IPS-18a (cell line): ENCODE measurements around the gene SPSB1.

Source experiments
- H3K27ac ChIP-seq: one replicate; pipeline ENCODE4 v1.5.1; 2013; ENCODE audit warnings: low read length
- H3K27me3 ChIP-seq: one replicate; pipeline ENCODE4 v1.6.1; 2013; ENCODE audit warnings: mild to moderate bottlenecking, low read length; ENCODE audit not compliant: control insufficient read depth, insufficient read depth
- H3K36me3 ChIP-seq: one replicate; pipeline ENCODE4 v1.6.1; 2013; ENCODE audit warnings: low read depth, low read length; ENCODE audit not compliant: control insufficient read depth
- H3K4me1 ChIP-seq: one replicate; pipeline ENCODE4 v1.6.1; 2013; ENCODE audit warnings: low read depth, low read length; ENCODE audit not compliant: control insufficient read depth
- H3K4me3 ChIP-seq: one replicate; pipeline ENCODE4 v1.5.1; 2013; ENCODE audit warnings: low read length
- H3K9ac ChIP-seq: one replicate; pipeline ENCODE4 v1.6.1; 2013; ENCODE audit warnings: mild to moderate bottlenecking, low read length, moderate library complexity
- H3K9me3 ChIP-seq: one replicate; pipeline ENCODE4 v1.6.1; 2013; ENCODE audit warnings: low read depth, low read length; ENCODE audit not compliant: control insufficient read depth

Gene SPSB1

GRCh38 chr1:9417695-9418094 lies 125.0 kb downstream of the SPSB1 start:
- H3K9ac ChIP-seq = no peak overlapping the region
- H3K27me3 ChIP-seq = no peaks in the 10 kb centered on the region
- no peak overlapping the region for H3K27ac ChIP-seq
- no peaks in the 10 kb centered on the region for H3K9me3 ChIP-seq
- no peak overlapping the region for H3K4me3 ChIP-seq
- H3K36me3 ChIP-seq = no peaks in the 10 kb centered on the region
- H3K4me1 ChIP-seq = peaks cover 8% of the 10 kb centered on the region

GRCh38 chr1:9418851-9419250 lies 126.2 kb downstream of the SPSB1 start:
- Histone ChIP-seq H3K4me1 (peaks cover 2% of the 10 kb centered on the region), H3K9ac (no peak overlapping the region), H3K4me3 (no peak overlapping the region), H3K27ac (no peak overlapping the region), H3K36me3 (no peaks in the 10 kb centered on the region), H3K27me3 (no peaks in the 10 kb centered on the region), H3K9me3 (no peaks in the 10 kb centered on the region)
